H9 (cell line): Measurements from ENCODE around the gene ABR. TPM values are rescaled to one million over a fixed set of nuclear protein-coding genes. Genes with fewer than 3 reads are reported as not detected.

Experiments used
- DNase-seq: peaks from one replicate; pipeline ENCODE4 v3.0.0-alpha.2; 2017
- H2AFZ ChIP-seq: one replicate; pipeline ENCODE4 v1.6.1; 2013; ENCODE audit warnings: mild to moderate bottlenecking, low read length, control low read depth, moderate library complexity
- H2AK5ac ChIP-seq: 2 replicates; pipeline ENCODE4 v1.6.1; 2013; ENCODE audit warnings: low read length, control low read depth, mixed read lengths; ENCODE audit not compliant: insufficient read length
- H2BK120ac ChIP-seq: one replicate; pipeline ENCODE4 v1.6.1; 2013; ENCODE audit warnings: low read depth, mild to moderate bottlenecking, low read length, control low read depth, inconsistent platforms; ENCODE audit not compliant: poor library complexity, severe bottlenecking
- H2BK12ac ChIP-seq: 2 replicates; pipeline ENCODE4 v1.6.1; 2013; ENCODE audit warnings: low read length, control low read depth, mixed read lengths, low read depth; ENCODE audit not compliant: insufficient read length
- H2BK15ac ChIP-seq: 2 replicates; pipeline ENCODE4 v1.6.1; 2013; ENCODE audit warnings: low read depth, low read length, control low read depth
- H2BK20ac ChIP-seq: one replicate; pipeline ENCODE4 v1.6.1; 2013; ENCODE audit warnings: low read depth, mild to moderate bottlenecking, low read length, control low read depth, inconsistent platforms; ENCODE audit not compliant: poor library complexity, severe bottlenecking
- H2BK5ac ChIP-seq: 2 replicates; pipeline ENCODE4 v1.6.1; 2013; ENCODE audit warnings: low read length, control low read depth, mixed read lengths; ENCODE audit not compliant: insufficient read length
- H3K14ac ChIP-seq: 2 replicates; pipeline ENCODE4 v1.6.1; 2013; ENCODE audit warnings: low read length, control low read depth; ENCODE audit not compliant: insufficient read depth
- H3K18ac ChIP-seq: 2 replicates; pipeline ENCODE4 v1.6.1; 2013; ENCODE audit warnings: low read depth, mild to moderate bottlenecking, mixed read lengths, low read length, control low read depth; ENCODE audit not compliant: insufficient read length
- H3K23ac ChIP-seq: 2 replicates; pipeline ENCODE4 v1.6.1; 2013; ENCODE audit warnings: low read length, control low read depth, mixed read lengths, low read depth; ENCODE audit not compliant: insufficient read length
- H3K23me2 ChIP-seq: 2 replicates; pipeline ENCODE4 v1.6.1; 2013; ENCODE audit warnings: low read depth, mild to moderate bottlenecking, mixed read lengths, low read length, control low read depth; ENCODE audit not compliant: insufficient read length, poor library complexity, severe bottlenecking
- H3K27ac ChIP-seq: 2 replicates; pipeline ENCODE4 v1.5.1; 2013; ENCODE audit warnings: low read length, control low read depth, mixed read lengths, low read depth; ENCODE audit not compliant: insufficient read length
- H3K27me3 ChIP-seq: 2 replicates; pipeline ENCODE4 v1.6.1; 2013; ENCODE audit warnings: low read length, control low read depth, inconsistent platforms; ENCODE audit not compliant: insufficient read depth
- H3K4ac ChIP-seq: 2 replicates; pipeline ENCODE4 v1.6.1; 2013; ENCODE audit warnings: low read depth, mild to moderate bottlenecking, control low read depth, inconsistent platforms, low read length, moderate library complexity
- H3K4me1 ChIP-seq: 2 replicates; pipeline ENCODE4 v1.6.1; 2013; ENCODE audit warnings: low read length, control low read depth, inconsistent platforms; ENCODE audit not compliant: insufficient read depth
- H3K4me2 ChIP-seq: 2 replicates; pipeline ENCODE4 v1.6.1; 2013; ENCODE audit warnings: low read length, control low read depth, mixed read lengths; ENCODE audit not compliant: insufficient read length, insufficient read depth
- H3K56ac ChIP-seq: 2 replicates; pipeline ENCODE4 v1.6.1; 2013; ENCODE audit warnings: low read depth, mild to moderate bottlenecking, mixed read lengths, low read length, control low read depth; ENCODE audit not compliant: insufficient read length
- H3K79me1 ChIP-seq: 2 replicates; pipeline ENCODE4 v1.6.1; 2013; ENCODE audit warnings: low read depth, mild to moderate bottlenecking, moderate library complexity, low read length, control low read depth, inconsistent platforms; ENCODE audit not compliant: insufficient read depth, poor library complexity, severe bottlenecking
- H3K79me2 ChIP-seq: 2 replicates; pipeline ENCODE4 v1.6.1; 2013; ENCODE audit warnings: low read length, control low read depth, inconsistent platforms; ENCODE audit not compliant: insufficient read depth
- H3K9ac ChIP-seq: 2 replicates; pipeline ENCODE4 v1.6.1; 2013; ENCODE audit warnings: low read length, control low read depth, mixed read lengths; ENCODE audit not compliant: insufficient read length; ENCODE audit errors: extremely low read depth
- H3K9me3 ChIP-seq: one replicate; pipeline ENCODE4 v1.6.1; 2013; ENCODE audit warnings: low read depth, low read length, inconsistent platforms; ENCODE audit not compliant: control insufficient read depth
- H3T11ph ChIP-seq: one replicate; pipeline ENCODE4 v1.6.1; 2013; ENCODE audit warnings: mild to moderate bottlenecking, low read length, control low read depth, inconsistent platforms
- H4K20me1 ChIP-seq: one replicate; pipeline ENCODE4 v1.6.1; 2013; ENCODE audit not compliant: control insufficient read depth, insufficient read length, insufficient read depth
- H4K5ac ChIP-seq: 2 replicates; pipeline ENCODE4 v1.6.1; 2013; ENCODE audit warnings: low read depth, mild to moderate bottlenecking, mixed read lengths, low read length, control low read depth; ENCODE audit not compliant: insufficient read length
- H4K8ac ChIP-seq: replicated peaks from 2 replicates; pipeline ENCODE4 v1.6.1; 2013; ENCODE audit warnings: low read length, control low read depth, mixed read lengths, low read depth; ENCODE audit not compliant: insufficient read length
- H4K91ac ChIP-seq: 2 replicates; pipeline ENCODE4 v1.6.1; 2013; ENCODE audit warnings: low read depth, mild to moderate bottlenecking, moderate library complexity, mixed read lengths, low read length, control low read depth; ENCODE audit not compliant: insufficient read length
- H3K27ac Mint-ChIP-seq, 3 experiments: 2 replicates in 2 of 3; 3 replicates in 1 of 3; pipeline ENCODE4 v1.8.0; 2020 to 2021; ENCODE audit warnings: mixed read lengths in 3 of 3, mild to moderate bottlenecking in 1 of 3, moderate library complexity in 1 of 3
- H3K27me3 Mint-ChIP-seq: 2 replicates; pipeline ENCODE4 v1.8.0; 2021; ENCODE audit warnings: low read depth, mild to moderate bottlenecking, moderate library complexity, mixed read lengths
- H3K36me3 Mint-ChIP-seq, 3 experiments: 2 replicates in 2 of 3; 3 replicates in 1 of 3; pipeline ENCODE4 v1.8.0; 2020 to 2021; ENCODE audit warnings: low read depth in 3 of 3, mixed read lengths in 3 of 3; ENCODE audit not compliant: insufficient read depth in 1 of 3
- H3K4me1 Mint-ChIP-seq, 2 experiments: 2 replicates each; pipeline ENCODE4 v1.8.0; 2020; ENCODE audit warnings: mixed read lengths in 2 of 2
- H3K4me3 Mint-ChIP-seq, 2 experiments: 2 replicates in 1 of 2; 3 replicates in 1 of 2; pipeline ENCODE4 v1.8.0; 2020 to 2021; ENCODE audit warnings: mild to moderate bottlenecking in 2 of 2, mixed read lengths in 2 of 2, moderate library complexity in 1 of 2
- H3K9me3 Mint-ChIP-seq, 2 experiments: 2 replicates in 1 of 2; 3 replicates in 1 of 2; pipeline ENCODE4 v1.8.0; 2020; ENCODE audit warnings: mild to moderate bottlenecking in 2 of 2, mixed read lengths in 2 of 2, moderate library complexity in 1 of 2
- CTCF ChIP-seq: fragments of 200-600 bp; sonication (generic); conservative IDR thresholded peaks from 3 replicates; pipeline ENCODE4 v1.8.0; 2021; ENCODE audit warnings: antibody characterized with exemption, mild to moderate bottlenecking
- WGBS: extraction: QIAGEN DNeasy Blood & Tissue Kit; methylation state at CpG from one replicate; pipeline ENCODE4 v1.1.7; 2013; ENCODE audit warnings: missing lambda C conversion rate, low lambda C conversion rate, mixed read lengths; ENCODE audit not compliant: insufficient read length; ENCODE audit errors: extremely low coverage; 5-methylcytosine and 5-hydroxymethylcytosine counted together
- total RNA-seq: library from RNA; stranded (reverse); gene quantifications from 2 replicates; pipeline ENCODE4 v1.2.1, GENCODE V29; 2021

ABR gene
- total RNA-seq, 1 experiment from 2014 or later = 34.7 TPM

- H3T11ph ChIP-seq = no peak overlapping the region
- H3K79me1 ChIP-seq = no peaks in the 10 kb centered on the region
- H3K14ac ChIP-seq = no peak overlapping the region
- no peak overlapping the region for H2BK5ac ChIP-seq
- H3K23ac ChIP-seq = no peak overlapping the region
- no peak overlapping the region for H2BK12ac ChIP-seq
- H2BK15ac ChIP-seq = no peak overlapping the region
- no peak for DNase-seq
- H4K5ac ChIP-seq = no peak overlapping the region
- H3K27me3 Mint-ChIP-seq = peaks cover 65% of the 10 kb centered on the region
- no peak overlapping the region for H2BK120ac ChIP-seq
- no peak overlapping the region for H2BK20ac ChIP-seq
- no peak overlapping the region for H3K4ac ChIP-seq
- H4K91ac ChIP-seq = no peak overlapping the region
- H3K27ac Mint-ChIP-seq = no peak overlapping the region
- H3K27me3 ChIP-seq = no peaks in the 10 kb centered on the region; the same call in 1 of the 2 replicates
- no peak overlapping the region for H4K8ac ChIP-seq
- H2AK5ac ChIP-seq = no peak overlapping the region
- H3K4me2 ChIP-seq = no peak overlapping the region
- H3K79me2 ChIP-seq = no peaks in the 10 kb centered on the region
- H3K4me3 Mint-ChIP-seq = no peak overlapping the region
- no peak for TF ChIP-seq CTCF
- H3K56ac ChIP-seq = no peak overlapping the region
- H3K23me2 ChIP-seq = no peaks in the 10 kb centered on the region
- H3K27ac ChIP-seq = no peak overlapping the region
- no peak overlapping the region for H3K18ac ChIP-seq
- H3K4me1 Mint-ChIP-seq = peaks cover 0 to 11% of the 10 kb centered on the region in 2 experiments; a peak in 3 of 4 replicates
- no peaks in the 10 kb centered on the region for H4K20me1 ChIP-seq
- H3K36me3 Mint-ChIP-seq = no peaks in the 10 kb centered on the region; a peak in 1 of 7 replicates
- H3K9me3 Mint-ChIP-seq = no peaks in the 10 kb centered on the region; a peak in 1 of 5 replicates
- no peaks in the 10 kb centered on the region for H3K4me1 ChIP-seq
- no peaks in the 10 kb centered on the region for H3K9me3 ChIP-seq
- H2AFZ ChIP-seq = no peak overlapping the region
- H3K9ac ChIP-seq = no peak overlapping the region
- WGBS = no CpG with 5 or more reads among the region's 7 CpGs
Measured at GRCh38 chr17:1221209-1221608, 41.4 kb upstream of the ABR start.
